ENCODE results near the gene ESCO1.
"Not testable (repeated sequence)": the region's sequence is repeated elsewhere in the genome, so short reads cannot be mapped to it uniquely, and the experiment has no call there.

ESCO1 gene

GRCh38 chr18:21592361-21592760, 8.1 kb downstream of the ESCO1 start:
- DNase-seq: not testable (repeated sequence)

DNA sequence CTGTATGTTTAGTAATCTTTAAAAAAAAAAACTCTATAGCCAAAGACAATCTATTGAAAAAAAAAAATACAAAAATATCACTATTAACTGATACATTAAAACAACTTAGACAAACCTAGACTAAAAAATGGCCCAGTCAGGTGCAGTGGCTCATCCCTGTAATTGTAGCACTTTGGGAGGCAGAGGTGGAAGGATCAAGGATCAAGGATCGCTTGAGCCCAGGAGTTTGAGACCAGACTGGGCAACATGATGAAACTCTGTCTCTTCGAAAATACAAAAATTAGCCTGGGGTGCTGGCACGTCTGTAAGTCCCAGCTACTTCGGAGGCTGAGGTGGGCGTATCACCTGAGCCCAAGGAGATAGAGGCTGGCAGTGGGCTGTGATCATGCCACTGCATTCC, 16.1 kb downstream of the ESCO1 start:
- DNase-seq: no peak

DNA sequence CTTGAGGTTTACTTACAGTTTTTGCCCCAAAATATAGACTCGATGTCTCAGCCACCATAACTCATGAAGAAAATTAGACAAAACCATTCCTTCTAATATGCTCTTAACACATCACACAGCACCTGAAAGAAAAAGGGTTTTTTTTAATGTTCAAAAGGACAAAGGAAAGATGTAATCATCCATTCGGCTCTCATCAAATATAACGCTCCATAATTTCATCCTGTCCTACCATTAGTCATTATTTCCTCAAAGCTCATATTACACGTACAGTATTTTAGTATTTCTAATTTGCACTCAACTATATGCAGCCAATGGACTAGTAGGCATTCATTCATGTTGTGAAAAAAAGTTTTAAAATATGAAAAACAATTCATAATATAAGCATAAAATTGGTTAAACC, 24.8 kb downstream of the ESCO1 start:
- DNase-seq: no peak

DNA sequence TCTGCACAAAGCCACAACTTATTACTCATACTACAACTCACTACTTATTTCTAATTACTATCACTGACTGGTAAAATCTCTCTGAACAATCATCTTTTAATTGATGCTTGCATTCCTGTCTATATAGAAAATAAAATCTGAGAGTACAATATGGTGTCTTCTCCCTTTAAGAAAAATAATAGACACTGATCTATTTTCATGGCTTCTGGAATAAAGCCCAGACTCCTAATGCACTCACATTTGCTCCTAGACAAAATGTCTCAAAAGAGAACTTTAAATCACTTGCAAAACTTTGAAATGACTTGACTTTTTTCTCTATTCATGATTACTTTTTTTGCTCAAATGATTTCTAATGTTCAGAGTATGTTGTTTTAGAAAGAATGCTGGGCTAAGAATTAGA, 28.7 kb downstream of the ESCO1 start:
- no peak for DNase-seq

DNA sequence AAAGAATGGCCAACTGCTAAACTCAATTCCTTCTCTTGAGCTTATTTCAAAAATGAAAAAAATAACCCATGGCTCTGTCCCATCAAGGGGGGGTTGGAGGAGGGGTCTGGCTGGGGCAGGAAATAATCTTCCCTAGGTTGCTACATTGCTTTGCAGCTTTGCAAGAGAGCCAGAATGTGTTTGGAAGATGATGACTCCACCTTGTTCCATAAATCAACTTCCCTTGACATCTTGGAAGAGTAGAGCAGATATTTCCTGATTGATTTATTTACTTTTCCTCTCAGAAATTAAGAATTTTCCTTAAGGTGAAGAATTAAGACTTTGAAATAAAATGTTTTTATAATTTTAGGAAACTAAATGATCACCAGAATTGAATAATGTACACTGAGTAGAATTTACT, 41.3 kb downstream of the ESCO1 start:
- DNase-seq: no peak

- no peak for DNase-seq
Observed at GRCh38 chr18:21557607-21558253, 42.8 kb downstream of the ESCO1 start.

DNA sequence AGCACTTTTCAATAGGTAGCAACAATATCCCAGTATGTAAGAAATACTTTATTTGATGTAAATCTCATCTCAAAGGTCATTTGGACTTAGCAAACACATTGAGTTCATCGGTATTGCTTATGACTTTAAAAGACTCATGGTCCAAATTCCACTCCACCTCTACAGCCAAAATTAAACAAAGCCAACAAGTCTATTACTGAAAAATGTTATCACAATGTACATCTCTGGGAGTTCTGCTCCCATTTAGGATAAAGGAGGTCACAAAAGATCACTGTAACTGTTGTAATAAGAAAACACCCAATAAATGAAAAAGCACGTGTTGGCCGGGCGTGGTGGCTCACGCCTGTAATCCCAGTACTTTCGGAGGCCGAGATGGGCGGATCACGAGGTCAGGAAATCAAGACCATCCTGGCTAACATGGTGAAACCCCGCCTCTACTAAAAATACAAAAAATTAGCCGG, 50.0 kb downstream of the ESCO1 start:
- no peak for DNase-seq

- no peak for DNase-seq
Observed at GRCh38 chr18:21548647-21549046, 51.9 kb downstream of the ESCO1 start.

GRCh38 chr18:21546423-21546822, 54.1 kb downstream of the ESCO1 start:
- DNase-seq: no peak

- no peak for DNase-seq
Observed at GRCh38 chr18:21538230-21538629, 62.3 kb downstream of the ESCO1 start.

DNA sequence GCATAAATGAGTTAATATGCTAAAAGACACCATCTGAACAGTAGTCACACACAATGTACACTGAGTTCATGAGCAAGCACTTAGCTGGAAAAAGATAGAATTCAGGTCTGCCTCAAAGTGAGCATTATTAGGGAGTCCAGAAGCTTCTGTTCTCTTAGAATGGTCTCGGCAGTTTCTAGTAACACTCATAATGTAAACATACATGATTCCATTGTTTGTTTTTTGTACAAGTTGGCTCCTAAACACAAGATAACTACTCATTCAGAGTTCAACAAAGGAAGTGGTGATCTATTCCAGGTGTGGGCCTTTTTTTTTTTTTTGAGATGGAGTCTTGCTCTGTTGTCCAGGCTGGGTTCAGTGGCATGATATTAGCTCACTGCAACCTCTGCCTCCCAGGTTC, 66.2 kb downstream of the ESCO1 start:
- no peak for DNase-seq

DNA sequence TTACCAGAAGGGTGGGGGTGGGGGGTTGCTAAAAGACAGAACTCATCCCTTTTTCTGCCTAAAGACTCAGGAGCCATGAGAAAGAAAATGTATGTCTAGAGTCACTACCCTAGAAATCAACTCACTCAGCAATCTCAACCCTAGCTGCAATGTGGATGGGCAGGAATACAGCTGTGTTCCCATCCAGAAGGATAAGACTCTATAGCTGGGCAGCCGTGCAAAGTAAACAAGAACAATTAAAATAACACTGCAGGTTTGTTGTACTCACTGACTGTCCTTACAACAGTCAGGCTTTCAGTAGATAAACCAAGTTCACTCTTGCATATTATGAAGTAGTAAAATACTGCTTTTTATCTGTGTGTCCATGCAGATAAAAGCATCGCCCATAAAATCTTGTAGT, 74.0 kb downstream of the ESCO1 start:
- DNase-seq: no peak

DNA sequence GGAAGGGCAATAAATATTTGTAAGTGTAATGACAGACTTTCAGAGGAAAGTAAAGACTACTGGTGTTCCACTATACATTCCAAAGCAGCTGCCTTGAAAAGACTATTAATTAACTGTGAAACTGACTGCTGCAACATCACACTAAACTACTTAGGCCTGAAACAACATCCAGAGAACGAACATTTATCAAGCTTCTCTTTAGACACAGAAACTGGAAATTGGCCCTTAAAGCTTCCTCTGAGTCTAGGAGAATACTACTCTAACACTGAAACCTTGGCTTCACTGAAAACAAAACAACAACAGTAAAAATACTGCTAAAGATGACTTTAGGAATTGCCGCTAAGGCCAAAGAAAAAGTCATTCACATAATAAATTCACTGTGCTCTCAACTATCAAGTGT, 74.6 kb downstream of the ESCO1 start:
- no peak for DNase-seq

DNA sequence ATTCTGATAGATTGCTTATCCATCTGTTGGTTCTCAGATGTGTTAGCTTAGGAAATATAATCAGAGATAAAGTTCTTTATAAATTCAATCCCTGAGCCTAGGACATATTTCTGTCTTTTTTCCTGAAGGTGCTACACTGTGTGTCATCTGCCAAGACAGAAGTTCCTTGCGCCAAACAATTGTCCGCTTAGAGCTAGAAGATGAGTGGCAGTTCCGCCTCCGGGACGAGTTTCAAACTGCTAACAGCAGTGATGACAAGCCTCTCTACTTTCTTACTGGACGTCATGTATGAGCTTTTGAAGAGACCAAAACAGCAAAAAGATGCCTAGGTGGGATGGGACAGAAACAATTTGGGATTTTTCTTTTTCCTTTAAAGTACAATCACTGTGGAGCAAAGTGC, 78.0 kb downstream of the ESCO1 start:
- DNase-seq: no peak

DNA sequence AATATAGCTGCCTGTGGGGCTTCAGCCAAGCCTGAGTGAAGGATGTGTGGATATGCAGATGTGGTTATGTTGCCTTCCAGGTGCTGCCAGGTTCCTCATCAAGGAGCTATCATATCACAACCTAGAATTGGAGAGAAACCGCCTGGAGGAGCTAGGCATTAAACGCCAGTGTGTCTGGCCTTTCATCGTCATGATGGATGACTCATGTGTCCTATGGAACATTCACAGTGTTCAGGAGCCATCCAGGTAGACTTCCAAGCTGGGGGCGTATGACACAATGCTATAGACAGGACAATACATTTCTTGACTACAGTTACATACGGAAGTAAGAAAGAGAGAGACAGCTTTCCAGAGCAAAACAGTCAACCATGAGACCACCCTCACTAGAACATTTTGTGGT, 86.8 kb downstream of the ESCO1 start:
- no peak for DNase-seq

DNA sequence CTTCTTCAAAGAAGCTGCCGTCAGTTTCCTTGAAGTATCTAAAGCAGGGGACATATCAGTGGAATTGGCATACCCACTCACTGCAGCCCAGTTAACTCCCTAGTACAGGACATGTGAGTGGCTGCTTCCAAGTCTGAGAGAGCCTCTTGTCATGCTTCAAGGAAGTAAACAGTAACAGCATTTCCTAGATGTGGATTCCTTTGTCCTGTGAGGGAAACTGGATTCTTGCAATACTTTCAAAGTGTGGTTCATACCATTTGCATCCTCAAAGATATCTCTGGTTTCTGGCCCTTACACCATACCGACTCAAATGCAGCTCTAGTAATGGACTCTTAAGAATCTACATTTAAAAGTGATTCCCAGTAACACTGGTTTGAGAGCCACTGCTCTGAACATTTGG, 87.2 kb downstream of the ESCO1 start:
- DNase-seq: no peak

- DNase-seq: no peak
Observed at GRCh38 chr18:21509062-21509461, 91.4 kb downstream of the ESCO1 start.

DNA sequence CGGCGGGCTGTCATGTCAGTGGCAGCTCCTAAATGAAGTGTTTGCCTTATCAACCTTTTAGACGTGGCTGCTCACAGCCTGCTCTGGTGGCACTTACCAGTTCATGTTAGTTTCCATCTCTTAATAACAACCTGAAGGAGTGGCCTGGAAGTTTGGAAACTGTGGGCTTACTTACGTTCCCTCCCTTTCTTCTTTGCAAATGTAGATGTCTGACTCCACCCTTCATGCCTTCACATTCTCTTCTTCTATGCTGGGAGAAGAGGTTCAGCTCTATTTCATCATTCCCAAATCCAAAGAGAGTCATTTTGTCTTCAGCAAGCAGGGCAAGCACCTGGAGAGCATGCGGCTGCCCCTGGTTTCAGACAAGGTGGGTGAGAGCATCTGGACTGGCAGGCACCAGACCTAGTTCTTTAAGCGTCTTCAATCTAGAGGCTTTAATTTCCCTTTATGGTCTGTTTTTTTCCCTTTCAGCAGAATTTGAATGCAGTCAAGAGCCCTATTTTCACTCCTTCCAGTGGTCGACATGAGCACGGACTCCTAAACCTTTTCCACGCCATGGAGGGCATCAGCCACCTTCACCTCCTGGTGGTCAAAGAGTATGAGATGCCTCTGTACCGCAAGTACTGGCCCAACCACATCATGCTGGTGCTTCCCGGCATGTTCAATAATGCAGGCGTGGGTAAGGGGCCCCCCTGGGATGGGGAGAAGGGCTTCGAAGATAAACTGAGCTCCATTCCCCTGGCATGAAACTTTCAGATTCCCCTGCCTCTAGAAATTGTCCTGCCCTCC, 92.4 kb downstream of the ESCO1 start:
- no peak for DNase-seq

GRCh38 chr18:21502661-21503060, 97.8 kb downstream of the ESCO1 start:
- no peak for DNase-seq

GRCh38 chr18:21499997-21500396, 100.5 kb downstream of the ESCO1 start:
- DNase-seq: no peak

DNA sequence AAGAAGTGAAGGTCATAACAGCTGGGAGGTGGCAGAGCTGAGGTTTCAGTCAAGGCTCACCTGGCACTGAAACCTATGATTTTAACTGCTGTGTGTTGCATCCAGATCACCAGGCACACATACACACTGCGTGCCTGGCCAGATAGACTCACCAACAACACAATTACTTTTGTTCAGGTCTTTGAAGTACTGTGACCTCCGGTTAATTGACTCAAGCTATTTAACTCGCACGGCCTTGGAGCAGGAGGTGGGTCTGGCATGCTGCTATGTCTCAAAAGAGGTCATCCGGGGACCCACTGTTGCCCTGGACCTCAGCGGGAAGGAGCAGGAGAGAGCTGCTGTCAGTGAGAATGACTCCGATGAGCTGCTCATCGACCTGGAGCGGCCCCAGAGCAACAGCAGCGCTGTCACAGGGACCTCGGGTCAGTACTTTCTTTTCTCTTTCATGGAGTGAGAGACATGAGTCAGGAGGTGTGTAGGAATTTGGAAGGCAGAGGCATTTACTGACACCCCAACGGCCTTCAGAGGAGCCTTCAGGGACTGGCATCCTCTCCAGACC, 104.1 kb downstream of the ESCO1 start:
- DNase-seq: no peak

- DNase-seq: no peak
Observed at GRCh38 chr18:21490748-21491147, 109.8 kb downstream of the ESCO1 start.

DNA sequence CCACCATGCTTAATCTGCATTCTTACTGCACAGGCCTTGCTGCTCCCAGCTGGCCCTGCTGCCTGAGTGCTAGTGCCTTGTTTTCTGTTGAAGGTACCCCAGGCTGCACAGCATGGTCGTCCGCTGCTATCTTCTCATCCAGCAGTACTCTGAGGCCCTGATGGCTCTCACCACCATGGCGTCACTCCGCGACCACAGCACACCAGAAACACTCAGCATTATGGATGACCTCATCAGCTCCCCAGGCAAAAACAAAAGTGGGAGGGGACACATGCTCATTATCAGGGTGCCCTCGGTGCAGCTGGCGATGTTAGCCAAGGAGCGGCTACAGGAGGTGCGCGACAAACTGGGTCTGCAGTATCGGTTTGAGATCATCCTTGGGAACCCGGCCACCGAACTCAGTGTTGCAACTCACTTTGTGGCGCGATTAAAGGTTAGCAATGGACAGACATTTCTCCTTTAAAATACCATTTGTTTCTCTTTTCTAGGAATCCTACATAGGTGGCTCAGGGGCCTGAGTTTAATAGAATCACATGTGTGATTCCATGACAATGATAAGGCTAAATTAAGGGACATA, 110.5 kb downstream of the ESCO1 start:
- DNase-seq: no peak
